Spleen (tissue), 11 donors: Measurements from ENCODE around the gene PITPNM2. TPM values are rescaled to one million over a fixed set of nuclear protein-coding genes. Genes with fewer than 3 reads are reported as not detected.
A peak's percentile ranks its signal among the peaks of the same experiment; 100 is the strongest.

Experiments used
- DNase-seq: peaks from one replicate; pipeline ENCODE4 v3.0.0-alpha.2; 2020
- H3K27ac ChIP-seq, 8 donors: fragments of 200-600 bp; sonication (generic) in 7 of 8; 1 replicate in 4 of 8; 2 replicates in 4 of 8; pipeline versions ENCODE4 v1.5.0 to v1.8.0; 2016 to 2021; ENCODE audit warnings: inconsistent platforms in 4 of 8, mild to moderate bottlenecking in 4 of 8, moderate library complexity in 1 of 8
- H3K27me3 ChIP-seq, 7 donors: fragments of 200-600 bp; sonication (generic) in 6 of 7; replicated peaks in 1 of 7; 1 replicate in 4 of 7; 2 replicates in 3 of 7; pipeline versions ENCODE4 v1.5.0 to v1.8.0; 2016 to 2021; ENCODE audit warnings: inconsistent platforms in 3 of 7, mild to moderate bottlenecking in 1 of 7
- H3K36me3 ChIP-seq, 6 donors: fragments of 200-600 bp; sonication (generic) in 5 of 6; 1 replicate in 4 of 6; 2 replicates in 2 of 6; pipeline versions ENCODE4 v1.5.0 to v1.8.0; 2016 to 2021; ENCODE audit warnings: inconsistent platforms in 2 of 6
- H3K4me1 ChIP-seq, 6 donors: fragments of 200-600 bp; sonication (generic) in 5 of 6; 1 replicate in 3 of 6; 2 replicates in 3 of 6; pipeline versions ENCODE4 v1.5.0 to v1.8.0; 2016 to 2021; ENCODE audit warnings: inconsistent platforms in 3 of 6
- H3K4me3 ChIP-seq, 8 donors: fragments of 200-600 bp; sonication (generic) in 7 of 8; 1 replicate in 4 of 8; 2 replicates in 4 of 8; pipeline versions ENCODE4 v1.5.0 to v1.8.0; 2016 to 2021; ENCODE audit warnings: inconsistent platforms in 4 of 8, mild to moderate bottlenecking in 4 of 8, moderate library complexity in 2 of 8
- H3K9me3 ChIP-seq, 8 donors: fragments of 200-600 bp; sonication (generic) in 7 of 8; 1 replicate in 4 of 8; 2 replicates in 4 of 8; pipeline versions ENCODE4 v1.5.0 to v1.8.0; 2016 to 2021; ENCODE audit warnings: inconsistent platforms in 4 of 8
- CTCF ChIP-seq, 11 experiments: fragments of 200-600 bp in 7 of 11; fragments of 450-650 bp in 4 of 11; sonication (generic) in 4 of 11; IDR thresholded peaks in 8 of 11; conservative IDR thresholded peaks in 3 of 11; 1 replicate in 7 of 11; 2 replicates in 4 of 11; pipeline versions ENCODE4 v1.4.0 to v1.8.0; 2016 to 2021; ENCODE audit warnings: antibody characterized with exemption in 11 of 11, inconsistent platforms in 4 of 11, mild to moderate bottlenecking in 1 of 11
- POLR2A ChIP-seq, 3 donors: fragments of 450-650 bp; IDR thresholded peaks; one replicate each; pipeline ENCODE4 v1.5.1; 2017; ENCODE audit warnings: antibody characterized with exemption in 3 of 3, mild to moderate bottlenecking in 1 of 3
- POLR2AphosphoS5 ChIP-seq, 3 donors: sonication (generic); formaldehyde crosslinking; IDR thresholded peaks; one replicate each; pipeline ENCODE4 v1.5.1; 2017; ENCODE audit warnings: antibody characterized with exemption in 3 of 3
- WGBS, 5 donors: extraction: QIAGEN DNeasy Blood & Tissue Kit in 3 of 5; methylation state at CpG; one replicate each; pipeline versions ENCODE4 v1.1.5 to v1.1.7; 2013 to 2018; 5-methylcytosine and 5-hydroxymethylcytosine counted together
- intact Hi-C: fragments of 100-400 bp; cut with DNase I; formaldehyde crosslinking; loops from one replicate; pipeline ENCODE4 v1.15.0; 2023; ENCODE audit warnings: low total_unique reads
- polyA plus RNA-seq, 3 donors: library from polyadenylated mRNA; stranded (reverse); fragments of 200-250 nt; gene quantifications; one replicate each; pipeline ENCODE4 v1.2.1, GENCODE V29; 2013
- total RNA-seq, 7 donors: library from RNA; depleted of rRNA in 3 of 7; stranded (reverse); fragments of >200 nt in 3 of 7; fragmentation: NEBNext Ultra II Directional in 4 of 7; extraction: Animal tissue kit (Norgen Biotek cat#: 25700) in 4 of 7; gene quantifications; one replicate each; pipeline versions ENCODE4 v1.1.0 to v1.2.1, GENCODE V29; 2016 to 2021
- donor health status: healthy with polysubstance abuse.
- donor health status: DM: no; HTN: no; CAD: no; lungs with moderate emphysema.
- donor health status: DM: no; HTN: no; CAD: no.
- donor health status: Bipolar disorder and iron deficiency.
- donor health status: healthy.
- donor health status: DM: no; HTN: no; CAD: no.
- donor health status: DM: yes; HTN: yes; CAD: no.

The PITPNM2 gene
- total and polyA plus RNA-seq, 10 donors = 2.2 to 23.7 (median 7.3) TPM

- peaks cover 0 to 17% (median 0%) of the 10 kb centered on the region in 7 donors for H3K27me3 ChIP-seq
- DNase-seq = peak; percentile 80
- H3K36me3 ChIP-seq = peaks cover 0 to 16% (median 0%) of the 10 kb centered on the region in 6 donors
- H3K27ac ChIP-seq = peak overlapping the region in 6 of 8 donors; percentile 48 to 80 (median 70)
- no peaks in the 10 kb centered on the region for H3K9me3 ChIP-seq
- peak overlapping the region; percentile 40 to 74 (median 50) for H3K4me3 ChIP-seq
- peaks cover 19 to 51% (median 31%) of the 10 kb centered on the region in 6 donors for H3K4me1 ChIP-seq
- 0 to 19% (median 2%) methylated on average over 8 to 54 of the region's 54 CpGs for WGBS, 5 donors
- no peak for TF ChIP-seq POLR2AphosphoS5 (IDR thresholded peaks at IDR 0.05)
- no peak for TF ChIP-seq CTCF (IDR thresholded peaks at IDR 0.05 in 8 of 11, conservative IDR thresholded peaks at IDR 0.05 in 3 of 11)
- no peak for TF ChIP-seq POLR2A (IDR thresholded peaks at IDR 0.05)
- intact Hi-C loops = loop anchor here (10.0 kb wide), 1 partner anchor 106 kb away; no protein-coding TSS in a partner anchor
Observed at GRCh38 chr12:123150275-123150743, 581 bp downstream of the PITPNM2 start.

DNA sequence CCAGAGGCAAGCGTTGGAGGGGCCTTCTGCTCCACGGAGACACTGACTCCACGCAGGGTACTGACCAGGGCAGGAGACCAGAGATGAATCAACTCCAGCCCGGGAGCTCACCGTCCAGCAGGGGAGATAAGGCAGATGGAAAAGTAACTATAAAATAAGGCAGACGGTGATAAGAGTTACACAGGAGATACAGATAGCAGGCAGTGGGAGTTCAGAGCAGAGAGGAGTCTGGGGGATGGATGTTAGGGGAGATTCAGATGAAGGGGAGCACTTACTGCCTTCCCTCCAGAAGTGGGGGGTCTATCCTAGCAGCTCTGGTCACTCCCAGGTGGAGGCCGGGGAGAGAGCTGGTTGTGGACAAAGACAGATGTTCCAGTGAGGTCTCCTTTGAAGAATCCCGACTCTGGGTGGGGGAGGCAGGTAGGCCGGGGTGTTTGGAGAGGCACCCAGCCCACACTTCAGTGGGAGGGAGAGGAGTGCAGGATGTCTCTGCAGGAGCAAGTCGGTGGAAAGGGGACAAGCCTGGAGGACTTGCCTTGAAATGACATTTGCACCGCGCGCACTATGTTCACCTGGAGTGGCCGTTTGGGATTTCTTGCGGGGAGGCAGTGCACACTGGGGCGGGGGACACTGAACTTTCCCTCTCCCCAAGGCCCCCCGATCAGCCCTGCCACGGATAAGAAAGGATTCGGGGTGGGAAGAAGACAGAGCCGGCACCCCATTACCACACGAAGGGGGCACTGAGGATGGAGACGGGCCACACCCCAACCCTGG is 1.2 kb downstream of the PITPNM2 start:
- Histone ChIP-seq H3K36me3 (peaks cover 0 to 10% (median 0%) of the 10 kb centered on the region in 6 donors), H3K9me3 (no peaks in the 10 kb centered on the region), H3K4me1 (peaks cover 19 to 51% (median 31%) of the 10 kb centered on the region in 6 donors), H3K27ac (peak overlapping the region in 6 of 8 donors; percentile 48 to 80 (median 70)), H3K4me3 (peak overlapping the region; percentile 40 to 74 (median 50)), H3K27me3 (peaks cover 0 to 17% (median 0%) of the 10 kb centered on the region in 7 donors)
- TF ChIP-seq POLR2AphosphoS5 (IDR thresholded peaks at IDR 0.05) (peak in 1 of 3 donors; percentile 8), CTCF (IDR thresholded peaks at IDR 0.05 in 8 of 11, conservative IDR thresholded peaks at IDR 0.05 in 3 of 11) (no peak)
- DNase-seq = no peak
- WGBS, 5 donors = 56 to 69% (median 63%) methylated on average over 22 of the region's 22 CpGs
- intact Hi-C loops = loop anchor here (10.0 kb wide), 2 partner anchors 105 to 165 kb away; partner anchors contain the start of gene ARL6IP4

- DNase-seq = no peak
- peak overlapping the region in 2 of 8 donors; percentile 70 to 74 for H3K4me3 ChIP-seq
- peaks cover 0 to 17% (median 0%) of the 10 kb centered on the region in 7 donors for H3K27me3 ChIP-seq
- TF ChIP-seq POLR2AphosphoS5 (IDR thresholded peaks at IDR 0.05) = peak in 1 of 3 donors; percentile 18
- TF ChIP-seq POLR2A (IDR thresholded peaks at IDR 0.05) = no peak
- TF ChIP-seq CTCF (IDR thresholded peaks at IDR 0.05 in 8 of 11, conservative IDR thresholded peaks at IDR 0.05 in 3 of 11) = no peak
- peaks cover 19 to 51% (median 31%) of the 10 kb centered on the region in 6 donors for H3K4me1 ChIP-seq
- H3K27ac ChIP-seq = peak overlapping the region in 5 of 8 donors; percentile 33 to 80 (median 79)
- no peaks in the 10 kb centered on the region for H3K9me3 ChIP-seq
- intact Hi-C loops = loop anchor here (10.0 kb wide), 1 partner anchor 164 kb away; the partner anchor contains the start of gene ARL6IP4
- H3K36me3 ChIP-seq = peaks cover 0 to 4% (median 0%) of the 10 kb centered on the region in 6 donors
- 81 to 93% (median 89%) methylated on average over 3 of the region's 3 CpGs for WGBS, 5 donors
Observed at GRCh38 chr12:123149088-123149487, 1.8 kb downstream of the PITPNM2 start.

DNA sequence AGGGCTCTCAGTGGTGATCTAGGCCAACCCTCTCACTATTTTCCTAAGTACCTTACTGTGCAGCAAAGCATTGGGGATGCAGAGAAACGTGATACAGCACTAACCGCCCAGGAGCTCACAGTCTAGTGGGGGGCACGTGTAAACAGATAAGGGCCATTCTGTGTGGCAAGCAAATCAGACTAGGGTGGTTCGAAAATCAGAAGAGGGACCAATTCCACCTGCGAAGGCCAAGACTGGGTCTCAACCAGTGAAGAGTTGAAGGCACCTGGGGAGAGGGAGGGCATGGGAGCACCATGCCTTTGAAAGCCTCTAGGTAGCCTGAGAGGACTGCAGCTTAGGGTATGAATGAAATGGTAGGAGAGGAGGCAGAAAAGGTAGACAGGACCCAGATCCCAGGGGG is 2.2 kb downstream of the PITPNM2 start:
- H3K27me3 ChIP-seq = peaks cover 0 to 17% (median 0%) of the 10 kb centered on the region in 7 donors
- H3K4me1 ChIP-seq = peaks cover 19 to 53% (median 33%) of the 10 kb centered on the region in 6 donors
- H3K4me3 ChIP-seq = no peak overlapping the region
- intact Hi-C loops = loop anchor here (10.0 kb wide), 1 partner anchor 164 kb away; the partner anchor contains the start of gene ARL6IP4
- H3K9me3 ChIP-seq = no peaks in the 10 kb centered on the region
- peak overlapping the region in 4 of 8 donors; percentile 33 to 80 (median 70) for H3K27ac ChIP-seq
- H3K36me3 ChIP-seq = no peaks in the 10 kb centered on the region
- no peak for DNase-seq
- TF ChIP-seq CTCF (IDR thresholded peaks at IDR 0.05 in 8 of 11, conservative IDR thresholded peaks at IDR 0.05 in 3 of 11) = no peak
- no peak for TF ChIP-seq POLR2A (IDR thresholded peaks at IDR 0.05)
- TF ChIP-seq POLR2AphosphoS5 (IDR thresholded peaks at IDR 0.05) = no peak
- WGBS, 5 donors = 71 to 89% (median 76%) methylated on average over 5 of the region's 5 CpGs
